WTC11 (cell line): ENCODE data around the gene DCLK1. TPM values are rescaled to one million over a fixed set of nuclear protein-coding genes. Genes with fewer than 3 reads are reported as not detected.

Experiments used
- ATAC-seq: fragments of 200-7000 bp; cut with Tn5 transposase; 2 replicates; pipeline ENCODE4 v1.10.0; 2021; ENCODE audit warnings: mild to moderate bottlenecking, moderate library complexity
- CTCF ChIA-PET: fragments of 300-600 bp; sonication (Branson Sonifier 250); formaldehyde crosslinking; loops from one replicate; lab custom pipeline; 2021; ENCODE audit warnings: antibody characterized with exemption; lab: Charles Lee
- POLR2A ChIA-PET: fragments of 350-600 bp; sonication (Branson Sonifier 250); formaldehyde crosslinking; loops from one replicate; lab custom pipeline; 2021; ENCODE audit warnings: antibody characterized with exemption; lab: Charles Lee
- DNase-seq: peaks from one replicate; pipeline ENCODE4 v3.0.0; 2021; ENCODE audit warnings: low spot score
- H3K27ac Mint-ChIP-seq: 2 replicates; pipeline ENCODE4 v1.8.0; 2021; ENCODE audit warnings: mixed read lengths
- H3K27me3 Mint-ChIP-seq: 2 replicates; pipeline ENCODE4 v1.8.0; 2021; ENCODE audit warnings: low read depth, mild to moderate bottlenecking, moderate library complexity, mixed read lengths
- H3K36me3 Mint-ChIP-seq: 2 replicates; pipeline ENCODE4 v1.8.0; 2021; ENCODE audit warnings: mixed read lengths
- H3K4me1 Mint-ChIP-seq: 2 replicates; pipeline ENCODE4 v1.8.0; 2022; ENCODE audit warnings: mixed read lengths
- H3K4me3 Mint-ChIP-seq: 2 replicates; pipeline ENCODE4 v1.8.0; 2021; ENCODE audit warnings: mild to moderate bottlenecking, moderate library complexity, mixed read lengths
- H3K9me3 Mint-ChIP-seq: 2 replicates; pipeline ENCODE4 v1.8.0; 2021; ENCODE audit warnings: mixed read lengths
- ATF1 ChIP-seq: sonication (generic); formaldehyde crosslinking; IDR thresholded peaks from 2 replicates; pipeline ENCODE4 v1.8.1; 2023; ENCODE audit warnings: mild to moderate bottlenecking, moderate library complexity, missing genetic modification reagents
- CREM ChIP-seq: sonication (generic); formaldehyde crosslinking; IDR thresholded peaks from 2 replicates; pipeline ENCODE4 v1.8.1; 2022; ENCODE audit warnings: mild to moderate bottlenecking, missing genetic modification reagents, moderate library complexity
- CTCF ChIP-seq: fragments of 200-600 bp; IDR thresholded peaks from 2 replicates; pipeline ENCODE4 v1.8.0; 2022; ENCODE audit warnings: antibody characterized with exemption
- FOXP1 ChIP-seq: sonication (generic); formaldehyde crosslinking; IDR thresholded peaks from 2 replicates; pipeline ENCODE4 v1.8.0; 2022; ENCODE audit warnings: missing genetic modification reagents, mild to moderate bottlenecking, moderate library complexity, borderline replicate concordance
- FOXP4 ChIP-seq: sonication (generic); formaldehyde crosslinking; IDR thresholded peaks from 2 replicates; pipeline ENCODE4 v1.8.0; 2022; ENCODE audit warnings: mild to moderate bottlenecking, missing genetic modification reagents
- GRHL2 ChIP-seq: fragments of 250-450 bp; sonication (Bioruptor Pico); IDR thresholded peaks from 2 replicates; pipeline ENCODE4 v1.8.0; 2022; ENCODE audit warnings: mild to moderate bottlenecking, moderate library complexity; ENCODE audit not compliant: insufficient replicate concordance, severe bottlenecking
- MLX ChIP-seq: sonication (generic); formaldehyde crosslinking; IDR thresholded peaks from 2 replicates; pipeline ENCODE4 v1.8.1; 2023; ENCODE audit warnings: mild to moderate bottlenecking, missing genetic modification reagents, moderate library complexity
- MXD4 ChIP-seq: fragments of 250-450 bp; sonication (Bioruptor Pico); IDR thresholded peaks from 2 replicates; pipeline ENCODE4 v1.8.0; 2021; ENCODE audit warnings: mild to moderate bottlenecking, moderate library complexity, borderline replicate concordance
- MYBL2 ChIP-seq: sonication (generic); formaldehyde crosslinking; IDR thresholded peaks from 2 replicates; pipeline ENCODE4 v1.8.1; 2023; ENCODE audit warnings: mild to moderate bottlenecking, moderate library complexity, missing genetic modification reagents
- NFATC4 ChIP-seq: fragments of 250-450 bp; sonication (Bioruptor Pico); IDR thresholded peaks from 2 replicates; pipeline ENCODE4 v1.9.0; 2021; ENCODE audit warnings: mild to moderate bottlenecking
- NFE2L1 ChIP-seq: sonication (generic); formaldehyde crosslinking; IDR thresholded peaks from 2 replicates; pipeline ENCODE4 v1.8.1; 2023; ENCODE audit warnings: missing genetic modification reagents
- NR1H2 ChIP-seq: sonication (generic); formaldehyde crosslinking; IDR thresholded peaks from 2 replicates; pipeline ENCODE4 v1.9.0; 2021; ENCODE audit warnings: mild to moderate bottlenecking, moderate library complexity, missing genetic modification reagents
- NR2C2 ChIP-seq: sonication (generic); formaldehyde crosslinking; IDR thresholded peaks from 2 replicates; pipeline ENCODE4 v1.8.0; 2022; ENCODE audit warnings: mild to moderate bottlenecking, missing genetic modification reagents
- OVOL2 ChIP-seq: fragments of 250-450 bp; sonication (Bioruptor Pico); IDR thresholded peaks from 2 replicates; pipeline ENCODE4 v1.9.0; 2021; ENCODE audit warnings: mild to moderate bottlenecking, borderline replicate concordance
- RORB ChIP-seq: fragments of 250-450 bp; sonication (Bioruptor Pico); IDR thresholded peaks from 2 replicates; pipeline ENCODE4 v1.9.0; 2021; ENCODE audit warnings: mild to moderate bottlenecking
- SMAD3 ChIP-seq: sonication (generic); formaldehyde crosslinking; IDR thresholded peaks from 2 replicates; pipeline ENCODE4 v1.8.0; 2022; ENCODE audit warnings: missing genetic modification reagents, mild to moderate bottlenecking, borderline replicate concordance
- TCF7 ChIP-seq: sonication (generic); formaldehyde crosslinking; IDR thresholded peaks from 2 replicates; pipeline ENCODE4 v1.8.0; 2022; ENCODE audit warnings: mild to moderate bottlenecking, low read depth, missing genetic modification reagents, moderate library complexity
- TEAD4 ChIP-seq: sonication (generic); formaldehyde crosslinking; IDR thresholded peaks from 2 replicates; pipeline ENCODE4 v1.8.0; 2022; ENCODE audit warnings: mild to moderate bottlenecking, missing genetic modification reagents
- USF2 ChIP-seq: sonication (generic); formaldehyde crosslinking; IDR thresholded peaks from 2 replicates; pipeline ENCODE4 v1.8.1; 2023; ENCODE audit warnings: mild to moderate bottlenecking, missing genetic modification reagents, moderate library complexity
- ZBTB21 ChIP-seq: sonication (generic); formaldehyde crosslinking; IDR thresholded peaks from 2 replicates; pipeline ENCODE4 v1.8.1; 2023; ENCODE audit warnings: mild to moderate bottlenecking, missing genetic modification reagents, borderline replicate concordance
- ZNF219 ChIP-seq: sonication (generic); formaldehyde crosslinking; IDR thresholded peaks from 2 replicates; pipeline ENCODE4 v1.8.0; 2023; ENCODE audit warnings: missing genetic modification reagents, mild to moderate bottlenecking, borderline replicate concordance
- ZNF263 ChIP-seq: sonication (generic); formaldehyde crosslinking; IDR thresholded peaks from 2 replicates; pipeline ENCODE4 v1.8.1; 2022; ENCODE audit warnings: low read depth, mild to moderate bottlenecking, moderate library complexity, missing genetic modification reagents
- ZNF396 ChIP-seq: fragments of 250-450 bp; sonication (Bioruptor Pico); IDR thresholded peaks from 2 replicates; pipeline ENCODE4 v1.8.0; 2021; ENCODE audit warnings: mild to moderate bottlenecking, moderate library complexity, borderline replicate concordance
- ZNF416 ChIP-seq: fragments of 250-450 bp; sonication (Bioruptor Pico); IDR thresholded peaks from 2 replicates; pipeline ENCODE4 v1.9.0; 2021; ENCODE audit warnings: mild to moderate bottlenecking, inconsistent platforms
- total RNA-seq: library from RNA; stranded (reverse); gene quantifications from 3 replicates; pipeline ENCODE4 v1.2.3, GENCODE V29; 2021

Gene DCLK1
- total RNA-seq, 1 experiment from 2014 or later, result 18.5 TPM

DNA sequence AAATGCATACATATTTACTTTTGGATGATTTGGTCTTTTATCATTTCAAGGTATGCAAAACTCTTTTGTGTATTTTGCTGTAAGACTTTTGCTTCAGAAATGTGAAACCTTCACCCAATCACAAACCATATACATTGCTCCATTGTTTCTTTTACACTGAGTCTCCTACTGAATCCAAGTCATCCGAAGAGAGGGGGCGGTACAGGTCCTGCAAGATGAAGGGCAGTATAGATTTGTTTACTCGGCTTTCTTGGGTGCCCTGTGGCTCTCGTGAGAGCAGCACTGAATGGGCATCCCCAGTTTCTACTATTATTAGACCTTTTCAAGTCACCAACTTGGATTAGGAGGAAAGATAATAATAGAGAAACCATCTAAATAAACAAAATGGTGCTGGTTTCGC is 280.6 kb downstream of the DCLK1 start (continued):
- TF ChIP-seq MLX (no peak), USF2 (CRISPR knock-in tag) (no peak), NR2C2 (CRISPR knock-in tag) (no peak), MYBL2 (no peak)

GRCh38 chr13:35849256-35849644 is 281.9 kb downstream of the DCLK1 start:
- Mint-ChIP-seq H3K4me3 (no peak overlapping the region), H3K27ac (no peak overlapping the region), H3K4me1 (peaks cover 37% of the 10 kb centered on the region), H3K36me3 (peaks cover 14% of the 10 kb centered on the region), H3K9me3 (no peaks in the 10 kb centered on the region), H3K27me3 (no peaks in the 10 kb centered on the region)
- DNase-seq (no peak), ATAC-seq (no peak)
- no peak for TF ChIP-seq OVOL2 (CRISPR knock-in tag)
- TF ChIP-seq GRHL2, result no peak
- no peak for TF ChIP-seq NFE2L1 (CRISPR knock-in tag)
- no peak for TF ChIP-seq RORB (CRISPR knock-in tag)
- no peak for TF ChIP-seq ZNF416
- TF ChIP-seq ZNF263 (CRISPR knock-in tag), result no peak
- TF ChIP-seq TEAD4 (CRISPR knock-in tag), result no peak
- TF ChIP-seq ZNF396, result no peak
- TF ChIP-seq CREM, result no peak
- no peak for TF ChIP-seq ATF1
- no peak for TF ChIP-seq ZBTB21
- TF ChIP-seq TCF7 (CRISPR knock-in tag), result no peak
- no peak for TF ChIP-seq FOXP4
- TF ChIP-seq MXD4 (CRISPR knock-in tag), result no peak
- TF ChIP-seq CTCF, result no peak
- no peak for TF ChIP-seq ZNF219 (CRISPR knock-in tag)
- no peak for TF ChIP-seq FOXP1 (CRISPR knock-in tag)
- TF ChIP-seq SMAD3 (CRISPR knock-in tag), result no peak
- no peak for TF ChIP-seq NR1H2 (CRISPR knock-in tag)
- no peak for TF ChIP-seq NFATC4 (CRISPR knock-in tag)
- ChIA-PET POLR2A (no interaction called here), CTCF (interaction anchor here (1.0 kb wide), 1 partner anchor 105 kb away, joined by 3 read pairs; no protein-coding TSS in a partner anchor)
